HG03521 (cell line): ENCODE data around the gene SNORC.
"Not testable (repeated sequence)": the region's sequence is repeated elsewhere in the genome, so short reads cannot be mapped to it uniquely, and the experiment has no call there.

ENCODE experiments used
- ATAC-seq: cut with Tn5 transposase; IDR thresholded peaks from one replicate; pipeline ENCODE4 v1.9.1; 2021; ENCODE audit warnings: mild to moderate bottlenecking, moderate library complexity; ENCODE audit not compliant: unreplicated experiment

The SNORC gene

DNA sequence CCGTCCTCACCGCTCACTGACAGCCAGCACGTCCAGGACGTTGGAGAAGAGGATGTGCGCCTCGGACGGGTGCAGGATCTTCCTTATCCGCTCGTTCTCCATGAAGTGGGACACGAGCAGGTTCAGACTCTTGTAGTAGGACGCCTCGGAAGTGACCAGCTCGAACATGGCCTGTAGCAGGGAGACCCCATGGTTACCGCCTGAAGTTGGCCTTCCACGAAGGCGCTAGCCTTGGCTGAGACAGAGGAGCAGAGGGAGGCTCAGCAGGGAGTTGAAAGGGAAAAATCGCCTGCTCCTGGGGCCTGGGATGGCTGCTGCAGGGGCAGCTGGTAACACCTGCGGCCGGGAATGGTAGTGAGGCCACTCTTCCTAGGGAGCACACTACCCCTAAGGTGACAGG, 24.7 kb downstream of the SNORC start:
- ATAC-seq = no peak

- ATAC-seq = no peak
Observed at GRCh38 chr2:232896111-232896510, 26.0 kb downstream of the SNORC start.

DNA sequence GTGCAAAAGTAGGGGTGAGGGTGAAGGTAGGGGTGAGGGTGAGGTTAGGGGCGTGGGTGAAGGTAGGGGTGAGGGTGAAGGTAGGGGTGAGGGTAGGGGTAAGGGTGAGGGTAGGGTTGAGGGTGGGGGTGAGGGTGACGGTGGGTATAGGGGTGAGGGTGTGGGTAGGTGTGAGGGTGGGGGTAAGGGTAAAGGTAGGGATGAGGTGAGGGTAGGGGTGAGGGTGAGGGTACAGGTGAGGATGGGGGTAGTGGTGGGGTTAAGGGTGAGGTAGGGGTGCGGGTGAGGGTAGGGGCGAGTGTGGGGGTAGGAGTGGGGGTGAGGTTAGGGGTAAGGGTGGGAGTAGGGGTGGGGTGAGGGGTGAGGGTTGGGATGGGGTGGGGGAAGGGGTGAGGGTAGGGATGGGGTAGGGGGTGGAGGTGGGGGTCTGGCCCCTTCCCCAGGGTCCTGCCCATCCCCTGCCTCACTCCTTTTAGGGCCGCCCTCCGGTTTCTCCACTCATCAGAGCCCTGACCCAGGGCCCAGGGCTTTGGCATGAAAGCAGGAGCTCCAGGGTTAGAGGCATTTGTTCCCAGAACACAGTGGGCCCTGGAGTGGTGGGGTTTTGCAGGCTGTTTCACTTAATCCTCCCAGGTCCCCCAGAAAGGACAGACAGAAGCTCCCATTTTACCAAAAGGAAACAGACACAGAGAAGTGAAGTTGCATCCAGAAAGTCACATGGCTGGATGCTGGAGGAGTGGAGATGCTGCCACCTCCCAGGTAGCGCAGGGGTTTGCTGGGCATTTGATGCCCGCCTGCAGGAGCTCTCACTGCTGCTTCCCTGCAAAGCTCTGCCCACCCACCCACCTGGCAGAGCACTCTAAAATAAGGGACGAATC, 26.9 kb downstream of the SNORC start:
- ATAC-seq = no peak

DNA sequence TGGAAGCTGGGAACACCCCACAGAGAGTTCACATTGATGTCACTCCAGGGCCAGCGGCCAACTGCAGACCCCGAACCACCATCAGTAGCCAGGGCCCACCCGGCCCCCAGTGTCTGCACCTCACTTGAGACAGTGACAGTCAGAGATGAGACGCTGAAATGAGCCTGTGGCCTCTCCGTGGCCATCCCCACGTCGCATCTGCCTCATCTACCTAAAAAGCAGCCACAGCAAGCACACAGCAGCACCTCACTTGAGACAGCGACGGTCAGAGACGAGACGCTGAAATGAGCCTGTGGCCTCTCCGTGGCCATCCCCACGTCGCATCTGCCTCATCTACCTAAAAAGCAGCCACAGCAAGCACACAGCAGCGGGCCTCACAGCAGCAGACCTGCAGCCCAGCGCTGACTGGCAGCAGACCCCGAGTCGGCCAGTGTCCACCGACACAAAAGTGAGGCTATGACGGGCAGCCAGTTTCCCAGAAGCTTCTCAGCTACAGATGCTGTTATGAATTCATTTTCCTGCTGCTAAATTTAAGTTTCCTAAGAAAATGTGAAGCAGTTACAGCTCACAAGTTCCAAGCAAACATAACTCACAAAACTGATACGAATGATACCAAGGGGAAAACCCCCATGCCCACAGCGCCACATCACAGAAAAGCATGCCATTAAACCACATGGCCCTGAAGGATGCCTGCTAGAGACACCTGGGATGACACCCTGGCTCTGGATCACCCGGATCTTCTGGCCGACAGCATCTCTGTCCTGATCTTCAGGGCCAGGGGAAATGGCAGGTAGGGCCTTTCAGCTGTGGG, 27.7 kb downstream of the SNORC start:
- ATAC-seq = no peak

GRCh38 chr2:232898592-232899543, 28.8 kb downstream of the SNORC start:
- ATAC-seq = no peak

DNA sequence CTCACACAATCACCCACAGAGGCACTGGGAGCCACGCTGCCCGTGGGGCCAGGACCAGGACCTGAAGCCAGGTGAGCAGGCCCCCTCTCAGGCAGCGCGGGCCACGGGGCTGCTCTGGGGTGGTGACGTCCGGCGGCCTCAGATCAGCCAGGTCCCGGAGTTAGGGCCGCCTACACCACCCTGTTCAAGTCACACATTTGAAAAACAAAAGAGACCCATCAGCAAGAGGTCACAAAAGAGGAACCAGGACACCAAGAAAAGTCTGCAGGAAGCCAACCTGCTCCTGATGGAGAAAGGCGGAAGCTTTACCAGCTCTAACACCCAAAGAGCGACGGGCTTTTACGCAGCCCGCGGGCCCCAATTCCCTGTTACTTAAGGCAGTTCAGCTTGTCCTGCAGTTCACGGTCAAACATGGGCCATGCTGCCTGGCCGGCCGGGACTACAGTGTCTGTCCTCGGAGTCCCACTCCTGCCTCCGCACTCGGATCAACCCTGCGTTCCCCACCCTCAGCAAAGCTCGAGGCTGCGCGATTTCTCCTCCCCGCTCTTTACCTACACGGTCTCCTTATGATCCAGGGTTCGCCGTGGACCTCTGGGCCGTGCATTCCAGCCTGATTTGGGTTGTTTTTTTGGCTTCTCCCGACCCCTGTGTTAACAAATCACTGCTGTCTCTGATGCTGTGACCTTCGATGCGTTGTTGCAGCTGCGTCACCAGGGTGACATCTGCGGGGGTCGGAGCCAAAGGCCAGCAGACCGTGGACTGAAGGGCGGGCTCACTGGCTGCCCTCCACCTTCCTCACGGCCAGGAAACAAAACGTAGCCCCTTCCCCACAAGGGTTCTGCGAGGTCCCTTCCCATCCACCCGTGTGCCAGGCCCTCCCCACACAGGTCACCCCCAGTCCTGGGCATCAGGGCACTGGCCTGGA, 31.0 kb downstream of the SNORC start:
- no peak for ATAC-seq

- no peak for ATAC-seq
Observed at GRCh38 chr2:232901736-232902578, 31.9 kb downstream of the SNORC start.

GRCh38 chr2:232903989-232904388, 33.9 kb downstream of the SNORC start:
- ATAC-seq = no peak

DNA sequence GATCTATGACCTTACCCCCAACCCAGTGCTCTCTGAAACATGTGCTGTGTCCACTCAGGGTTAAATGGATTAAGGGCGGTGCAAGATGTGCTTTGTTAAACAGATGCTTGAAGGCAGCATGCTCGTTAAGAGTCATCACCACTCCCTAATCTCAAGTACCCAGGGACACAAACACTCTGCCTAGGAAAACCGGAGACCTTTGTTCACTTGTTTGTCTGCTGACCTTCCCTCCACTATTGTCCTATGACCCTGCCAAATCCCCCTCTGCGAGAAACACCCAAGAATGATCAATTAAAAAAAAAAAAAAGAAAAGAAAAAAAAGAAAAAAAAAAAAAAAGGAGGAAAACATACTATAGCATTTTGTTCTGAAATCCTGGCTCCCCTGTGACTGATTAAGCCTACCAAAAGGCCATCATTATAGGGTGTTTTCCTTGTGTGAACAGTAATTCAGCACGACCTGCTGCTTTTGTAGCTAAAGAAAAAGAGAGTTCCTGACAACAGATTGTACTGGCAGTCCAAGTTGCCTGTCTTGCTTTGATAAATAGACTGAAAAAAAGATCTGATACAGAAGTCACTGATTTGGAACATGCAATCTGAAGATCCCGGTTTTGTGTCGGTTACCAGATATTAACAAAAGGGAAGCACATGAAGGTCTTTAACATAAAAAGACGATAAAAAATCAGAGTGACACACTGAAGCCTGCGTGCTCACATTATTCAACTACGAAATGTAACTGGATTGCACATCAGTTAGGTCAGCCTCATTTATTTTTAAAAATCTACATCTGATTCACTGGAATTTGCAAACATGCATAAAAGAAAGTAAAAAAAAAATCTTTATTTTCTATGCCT, 37.0 kb downstream of the SNORC start:
- ATAC-seq = not testable (repeated sequence)

DNA sequence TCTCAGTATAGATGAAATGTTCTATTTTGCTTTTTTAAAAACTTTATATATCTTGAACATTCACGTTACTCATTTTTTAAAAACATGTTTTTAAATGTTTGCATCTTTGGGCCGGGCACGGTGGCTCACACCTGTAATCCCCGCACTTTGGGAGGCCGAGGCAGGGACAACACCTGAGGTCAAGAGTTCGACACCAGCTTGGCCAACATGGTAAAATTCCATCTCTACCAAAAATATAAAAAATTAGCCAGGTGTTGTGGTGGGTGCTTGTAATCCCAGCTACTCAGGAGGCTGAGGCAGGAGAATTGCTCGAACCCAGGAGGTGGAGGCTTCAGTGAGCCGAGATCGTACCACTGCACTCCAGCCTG, 37.6 kb downstream of the SNORC start:
- not testable (repeated sequence) for ATAC-seq

DNA sequence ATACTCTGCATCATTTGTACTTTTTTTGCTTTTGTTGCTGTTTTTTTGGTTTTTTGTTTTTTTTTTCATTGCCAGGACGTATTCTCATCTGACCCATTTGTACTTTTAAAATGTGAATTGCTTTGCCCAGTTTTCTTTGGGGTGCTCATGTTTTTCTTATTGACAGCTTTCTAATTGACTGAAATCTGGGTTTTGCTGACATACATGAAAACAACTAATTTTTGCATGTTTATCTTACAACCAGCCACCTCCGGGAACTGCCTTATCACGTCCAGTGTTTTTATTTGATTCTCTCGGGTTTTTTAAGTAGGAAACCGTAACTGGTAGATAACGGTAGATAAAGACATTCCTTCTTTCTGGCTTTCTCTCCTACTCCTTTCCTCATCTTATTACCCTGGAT, 38.6 kb downstream of the SNORC start:
- no peak for ATAC-seq

- ATAC-seq = no peak
Observed at GRCh38 chr2:232910376-232910775, 40.3 kb downstream of the SNORC start.

GRCh38 chr2:232911712-232912277, 41.7 kb downstream of the SNORC start:
- no peak for ATAC-seq

DNA sequence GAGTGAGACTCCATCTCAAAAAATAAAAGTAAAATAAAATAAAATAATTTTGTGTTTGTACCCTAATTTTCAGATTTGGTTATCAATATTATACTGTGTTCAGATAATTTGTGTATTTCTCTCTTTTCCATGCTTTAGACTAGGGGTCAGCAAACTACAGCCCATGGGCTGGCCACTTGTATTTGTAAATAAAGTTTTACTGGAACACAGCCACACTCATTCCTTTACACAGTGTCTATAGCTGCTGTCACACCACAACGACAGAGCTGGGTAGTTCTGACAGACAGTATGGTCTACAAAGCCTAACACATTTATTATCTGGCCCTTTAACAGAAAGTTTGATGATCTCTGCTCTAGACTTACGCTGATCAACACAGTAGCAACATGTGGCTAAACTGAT, 43.8 kb downstream of the SNORC start:
- no peak for ATAC-seq

DNA sequence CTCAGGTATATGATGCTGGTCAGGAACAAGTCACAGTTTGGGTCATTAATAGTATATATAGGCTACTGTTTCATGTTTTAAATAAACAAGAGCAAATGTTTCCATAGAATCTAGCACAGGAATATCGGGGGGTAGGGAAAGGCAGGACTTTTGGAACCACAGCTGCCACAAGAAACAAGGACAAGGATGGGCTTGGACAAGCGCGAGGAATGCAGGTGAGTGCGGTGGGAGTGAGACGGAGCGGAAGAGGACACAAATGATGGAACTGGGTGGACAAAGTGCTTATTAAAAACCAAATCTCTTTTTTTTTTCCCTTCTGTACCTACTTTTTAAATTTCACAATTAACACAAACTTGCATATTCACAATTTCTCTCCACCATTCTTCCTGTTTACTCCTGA, 49.1 kb downstream of the SNORC start:
- no peak for ATAC-seq

- ATAC-seq = no peak
Observed at GRCh38 chr2:232920055-232920454, 50.0 kb downstream of the SNORC start.

DNA sequence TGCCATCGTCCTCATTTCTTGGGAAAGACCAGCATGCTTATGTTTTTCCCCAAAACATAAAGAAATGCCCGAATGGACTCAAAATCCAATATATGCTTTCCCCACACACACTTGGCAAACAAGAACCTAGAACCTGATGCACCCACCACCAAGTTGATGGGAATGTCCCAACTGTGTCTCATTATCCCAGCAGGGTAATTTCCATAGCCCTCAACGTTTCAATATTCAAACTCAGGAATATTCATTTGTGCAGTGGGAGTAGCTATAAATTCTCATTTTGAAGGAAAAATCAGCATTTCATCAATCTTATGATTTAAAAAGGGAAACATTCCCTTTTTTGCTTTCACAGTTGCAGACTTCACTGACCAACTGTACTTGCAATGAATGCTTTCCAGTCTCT, 50.7 kb downstream of the SNORC start:
- no peak for ATAC-seq

- ATAC-seq = no peak
Observed at GRCh38 chr2:232924433-232924832, 54.4 kb downstream of the SNORC start.
